K562 (cell line): ENCODE results near the gene EXOC6. TPM values are rescaled to one million over a fixed set of nuclear protein-coding genes. Genes with fewer than 3 reads are reported as not detected.

ENCODE experiments used
- ARID1B ChIP-seq: fragments of 450-650 bp; IDR thresholded peaks from 2 replicates; pipeline ENCODE4 v1.6.1; 2016; ENCODE audit warnings: antibody characterized with exemption, mild to moderate bottlenecking, inconsistent platforms
- BDP1 ChIP-seq: IDR thresholded peaks from 3 replicates; pipeline ENCODE4 v1.6.1; 2011; ENCODE audit not compliant: insufficient read length, insufficient read depth
- BRD4 ChIP-seq: fragments of 200-600 bp; sonication (generic); IDR thresholded peaks from 2 replicates; pipeline ENCODE4 v1.6.1; 2017; ENCODE audit warnings: inconsistent platforms
- CBX1 ChIP-seq: sonication (generic); IDR thresholded peaks from 2 replicates; pipeline ENCODE4 v1.6.1; 2016; ENCODE audit warnings: antibody characterized with exemption, low read depth, mild to moderate bottlenecking
- CEBPG ChIP-seq, 3 experiments: fragments of 200-800 bp in 1 of 3; sonication (Bioruptor generic) in 1 of 3; sonication (generic) in 1 of 3; formaldehyde crosslinking in 1 of 3; IDR thresholded peaks in 2 of 3; conservative IDR thresholded peaks in 1 of 3; 2 replicates each; pipeline versions ENCODE4 v1.6.1 to v1.8.0; 2016 to 2022; ENCODE audit warnings: missing compliant biosample characterization in 2 of 3, missing genetic modification characterization in 2 of 3, mild to moderate bottlenecking in 1 of 3, missing genetic modification reagents in 1 of 3
- FIP1L1 ChIP-seq: fragments of 200-400 bp; formaldehyde crosslinking; IDR thresholded peaks from 2 replicates; pipeline ENCODE4 v1.6.1; 2018; ENCODE audit warnings: mild to moderate bottlenecking, low read depth, low read length; ENCODE audit not compliant: poor library complexity, severe bottlenecking
- FOXK2 ChIP-seq, 2 experiments: fragments of 450-650 bp; IDR thresholded peaks in 1 of 2; conservative IDR thresholded peaks in 1 of 2; 2 replicates each; pipeline ENCODE4 v1.6.1; 2016; ENCODE audit warnings: low read depth in 2 of 2, mild to moderate bottlenecking in 1 of 2
- KDM1A ChIP-seq, 2 experiments: fragments of 450-650 bp; IDR thresholded peaks; 2 replicates each; pipeline ENCODE4 v1.6.1; 2016; ENCODE audit warnings: mild to moderate bottlenecking in 2 of 2
- MCM2 ChIP-seq: fragments of 450-650 bp; IDR thresholded peaks from 2 replicates; pipeline ENCODE4 v1.6.1; 2017; ENCODE audit warnings: low read depth, mild to moderate bottlenecking
- MCM3 ChIP-seq: fragments of 450-650 bp; IDR thresholded peaks from 2 replicates; pipeline ENCODE4 v1.6.1; 2016
- NFIX ChIP-seq: fragments of 250-450 bp; sonication (Bioruptor Pico); IDR thresholded peaks from 2 replicates; pipeline ENCODE4 v1.4.0; 2020; ENCODE audit warnings: low read depth, mild to moderate bottlenecking, moderate library complexity
- RAD51 ChIP-seq: fragments of 450-650 bp; IDR thresholded peaks from 2 replicates; pipeline ENCODE4 v1.7.1; 2016; ENCODE audit warnings: low read depth, mild to moderate bottlenecking, borderline replicate concordance
- RB1 ChIP-seq: fragments of 450-650 bp; IDR thresholded peaks from 2 replicates; pipeline ENCODE4 v1.6.1; 2017; ENCODE audit warnings: low read depth, mild to moderate bottlenecking
- SMAD4 ChIP-seq: fragments of 250-450 bp; sonication (Bioruptor Pico); conservative IDR thresholded peaks from 2 replicates; pipeline ENCODE4 v1.8.0; 2021; ENCODE audit warnings: inconsistent platforms, mild to moderate bottlenecking, moderate library complexity
- SRSF9 ChIP-seq: fragments of 200-400 bp; formaldehyde crosslinking; IDR thresholded peaks from 2 replicates; pipeline ENCODE4 v1.6.1; 2017; ENCODE audit warnings: low read depth, low read length, borderline replicate concordance
- TAF9B ChIP-seq: fragments of 450-650 bp; IDR thresholded peaks from 2 replicates; pipeline ENCODE4 v1.6.1; 2018; ENCODE audit warnings: mild to moderate bottlenecking; ENCODE audit not compliant: partially characterized antibody
- THRAP3 ChIP-seq: fragments of 450-650 bp; IDR thresholded peaks from 2 replicates; pipeline ENCODE4 v1.6.1; 2016; ENCODE audit warnings: mild to moderate bottlenecking, inconsistent platforms, borderline replicate concordance
- TRIM24 ChIP-seq, 2 experiments: fragments of 450-650 bp; IDR thresholded peaks; 2 replicates each; pipeline ENCODE4 v1.6.1; 2016
- YY1 ChIP-seq, 3 experiments: IDR thresholded peaks; 2 replicates each; pipeline ENCODE4 v1.6.1; 2011; ENCODE audit warnings: low read length in 2 of 3, mild to moderate bottlenecking in 2 of 3, moderate library complexity in 2 of 3, borderline replicate concordance in 1 of 3, control low read depth in 1 of 3, low read depth in 1 of 3; ENCODE audit not compliant: insufficient read depth in 3 of 3, insufficient replicate concordance in 2 of 3, control insufficient read depth in 1 of 3, insufficient read length in 1 of 3; ENCODE audit errors: extremely low read depth in 1 of 3
- ZFP30 ChIP-seq: fragments of 250-450 bp; sonication (Bioruptor Pico); IDR thresholded peaks from 2 replicates; pipeline ENCODE4 v1.8.0; 2022; ENCODE audit warnings: moderate library complexity, mild to moderate bottlenecking, inconsistent platforms, borderline replicate concordance
- ZNF253 ChIP-seq: fragments of 250-450 bp; sonication (Bioruptor Pico); conservative IDR thresholded peaks from 2 replicates; pipeline ENCODE4 v1.6.1; 2021; ENCODE audit warnings: mild to moderate bottlenecking
- polyA plus RNA-seq, 8 experiments: library from polyadenylated mRNA; depleted of rRNA in 4 of 8; stranded (reverse) in 5 of 8; unstranded in 3 of 8; fragments of >200 nt; fragmentation: Nextera tagmentation in 2 of 8; fragmentation: Illumina TruSeq in 1 of 8; extraction: Ambion mirVana in 2 of 8; extraction: Trizol in 1 of 8; gene quantifications; 2 replicates each; pipeline versions ENCODE4 v1.2.1 to v1.2.3, GENCODE V29; 2011 to 2014; ENCODE audit warnings: inconsistent platforms in 1 of 8, missing spikeins in 1 of 8
- total RNA-seq, 7 experiments: library from RNA; depleted of rRNA in 6 of 7; stranded (reverse); fragments of >200 nt in 6 of 7; fragmentation: Illumina TruSeq in 2 of 7; extraction: Trizol in 2 of 7; gene quantifications; 2 replicates each; pipeline versions ENCODE4 v1.2.1 to v1.2.3, GENCODE V29; 2011 to 2021; ENCODE audit warnings: low replicate concordance in 1 of 7
- TF ChIP-seq, protein P1 (sequence below): fragments of 200-800 bp; sonication (Bioruptor generic); IDR thresholded peaks from 2 replicates; pipeline ENCODE4 v1.6.1; 2017; ENCODE audit warnings: missing genetic modification characterization, missing compliant biosample characterization
- TF ChIP-seq, protein P2 (sequence below): fragments of 450-650 bp; formaldehyde crosslinking; IDR thresholded peaks from 2 replicates; pipeline ENCODE4 v1.4.0; 2022; ENCODE audit warnings: missing genetic modification characterization
- TF ChIP-seq, protein P3 (sequence below): sonication (generic); formaldehyde crosslinking; IDR thresholded peaks from 2 replicates; pipeline ENCODE4 v1.8.0; 2022; ENCODE audit warnings: missing genetic modification reagents, mild to moderate bottlenecking, borderline replicate concordance
- TF ChIP-seq, protein P4 (sequence below): sonication (generic); formaldehyde crosslinking; IDR thresholded peaks from 2 replicates; pipeline ENCODE4 v1.8.0; 2022; ENCODE audit warnings: mild to moderate bottlenecking, missing genetic modification reagents

Gene EXOC6
- total and polyA plus RNA-seq, 9 of the 15 experiments (the other 6 are each of a cell fraction or from before 2014, with no cell fraction given), result 13.9 to 42.8 (median 24.9) TPM

DNA sequence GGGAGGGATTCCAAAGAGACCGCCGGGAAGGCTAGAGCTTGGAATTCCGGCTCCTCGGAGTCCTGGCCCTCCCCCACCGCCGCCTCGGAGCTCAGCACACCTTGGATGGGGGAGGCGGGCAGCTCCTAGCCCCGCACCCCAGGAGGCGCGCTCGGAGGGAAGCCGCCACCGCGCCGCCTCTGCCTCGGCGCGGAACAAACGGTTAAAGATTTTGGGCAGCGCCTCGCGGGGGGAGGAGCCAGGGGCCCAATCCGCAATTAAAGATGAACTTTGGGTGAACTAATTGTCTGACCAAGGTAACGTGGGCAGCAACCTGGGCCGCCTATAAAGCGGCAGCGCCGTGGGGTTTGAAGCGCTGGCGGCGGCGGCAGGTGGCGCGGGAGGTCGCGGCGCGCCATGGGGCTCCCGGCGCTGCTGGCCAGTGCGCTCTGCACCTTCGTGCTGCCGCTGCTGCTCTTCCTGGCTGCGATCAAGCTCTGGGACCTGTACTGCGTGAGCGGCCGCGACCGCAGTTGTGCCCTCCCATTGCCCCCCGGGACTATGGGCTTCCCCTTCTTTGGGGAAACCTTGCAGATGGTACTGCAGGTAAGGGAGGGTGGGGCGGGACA is 225.3 kb downstream of the EXOC6 start, which contains the start of gene CYP26A1 (continued):
- TF ChIP-seq, protein P1, sequence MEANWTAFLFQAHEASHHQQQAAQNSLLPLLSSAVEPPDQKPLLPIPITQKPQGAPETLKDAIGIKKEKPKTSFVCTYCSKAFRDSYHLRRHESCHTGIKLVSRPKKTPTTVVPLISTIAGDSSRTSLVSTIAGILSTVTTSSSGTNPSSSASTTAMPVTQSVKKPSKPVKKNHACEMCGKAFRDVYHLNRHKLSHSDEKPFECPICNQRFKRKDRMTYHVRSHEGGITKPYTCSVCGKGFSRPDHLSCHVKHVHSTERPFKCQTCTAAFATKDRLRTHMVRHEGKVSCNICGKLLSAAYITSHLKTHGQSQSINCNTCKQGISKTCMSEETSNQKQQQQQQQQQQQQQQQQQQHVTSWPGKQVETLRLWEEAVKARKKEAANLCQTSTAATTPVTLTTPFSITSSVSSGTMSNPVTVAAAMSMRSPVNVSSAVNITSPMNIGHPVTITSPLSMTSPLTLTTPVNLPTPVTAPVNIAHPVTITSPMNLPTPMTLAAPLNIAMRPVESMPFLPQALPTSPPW (CRISPR knock-in tag), result peak; percentile 49
- TF ChIP-seq, protein P2, sequence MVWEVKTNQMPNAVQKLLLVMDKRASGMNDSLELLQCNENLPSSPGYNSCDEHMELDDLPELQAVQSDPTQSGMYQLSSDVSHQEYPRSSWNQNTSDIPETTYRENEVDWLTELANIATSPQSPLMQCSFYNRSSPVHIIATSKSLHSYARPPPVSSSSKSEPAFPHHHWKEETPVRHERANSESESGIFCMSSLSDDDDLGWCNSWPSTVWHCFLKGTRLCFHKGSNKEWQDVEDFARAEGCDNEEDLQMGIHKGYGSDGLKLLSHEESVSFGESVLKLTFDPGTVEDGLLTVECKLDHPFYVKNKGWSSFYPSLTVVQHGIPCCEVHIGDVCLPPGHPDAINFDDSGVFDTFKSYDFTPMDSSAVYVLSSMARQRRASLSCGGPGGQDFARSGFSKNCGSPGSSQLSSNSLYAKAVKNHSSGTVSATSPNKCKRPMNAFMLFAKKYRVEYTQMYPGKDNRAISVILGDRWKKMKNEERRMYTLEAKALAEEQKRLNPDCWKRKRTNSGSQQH (CRISPR knock-in tag), result no peak
- no peak for TF ChIP-seq TAF9B
- TF ChIP-seq RAD51, result no peak
- TF ChIP-seq ZFP30 (CRISPR knock-in tag), result no peak
- TF ChIP-seq CBX1, result no peak
- TF ChIP-seq RB1, result no peak
- TF ChIP-seq, protein P3, sequence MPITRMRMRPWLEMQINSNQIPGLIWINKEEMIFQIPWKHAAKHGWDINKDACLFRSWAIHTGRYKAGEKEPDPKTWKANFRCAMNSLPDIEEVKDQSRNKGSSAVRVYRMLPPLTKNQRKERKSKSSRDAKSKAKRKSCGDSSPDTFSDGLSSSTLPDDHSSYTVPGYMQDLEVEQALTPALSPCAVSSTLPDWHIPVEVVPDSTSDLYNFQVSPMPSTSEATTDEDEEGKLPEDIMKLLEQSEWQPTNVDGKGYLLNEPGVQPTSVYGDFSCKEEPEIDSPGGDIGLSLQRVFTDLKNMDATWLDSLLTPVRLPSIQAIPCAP, result no peak
- no peak for TF ChIP-seq CEBPG (CRISPR knock-in tag; IDR thresholded peaks at IDR 0.05)
- no peak for TF ChIP-seq CEBPG (tag; conservative IDR thresholded peaks at IDR 0.05 in 1 of 2, IDR thresholded peaks at IDR 0.05 in 1 of 2)
- peak in 1 of 3 experiments; percentile 37 for TF ChIP-seq YY1 (IDR thresholded peaks at IDR 0.05; ENCODE audit: borderline replicate concordance in 1 of 3, control insufficient read depth in 1 of 3, extremely low read depth in 1 of 3, insufficient read depth in 3 of 3, insufficient read length in 1 of 3, insufficient replicate concordance in 2 of 3, low read depth in 1 of 3, low read length in 2 of 3)
- no peak for TF ChIP-seq BDP1
- TF ChIP-seq KDM1A (IDR thresholded peaks at IDR 0.05), result no peak
- no peak for TF ChIP-seq SRSF9
- no peak for TF ChIP-seq FOXK2 (conservative IDR thresholded peaks at IDR 0.05 in 1 of 2, IDR thresholded peaks at IDR 0.05 in 1 of 2; ENCODE audit: low read depth in 2 of 2)
- no peak for TF ChIP-seq THRAP3
- no peak for TF ChIP-seq MCM2
- peak; percentile 15 for TF ChIP-seq FIP1L1
- no peak for TF ChIP-seq NFIX (CRISPR knock-in tag)
- no peak for TF ChIP-seq BRD4
- TF ChIP-seq, protein P4, sequence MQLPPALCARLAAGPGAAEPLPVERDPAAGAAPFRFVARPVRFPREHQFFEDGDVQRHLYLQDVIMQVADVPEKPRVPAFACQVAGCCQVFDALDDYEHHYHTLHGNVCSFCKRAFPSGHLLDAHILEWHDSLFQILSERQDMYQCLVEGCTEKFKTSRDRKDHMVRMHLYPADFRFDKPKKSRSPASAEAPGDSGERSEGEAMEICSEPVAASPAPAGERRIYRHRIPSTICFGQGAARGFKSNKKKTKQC (CRISPR knock-in tag), result no peak
- TF ChIP-seq TRIM24 (IDR thresholded peaks at IDR 0.05), result no peak
- no peak for TF ChIP-seq ZNF253 (CRISPR knock-in tag)
- TF ChIP-seq ARID1B, result no peak
- no peak for TF ChIP-seq MCM3
- TF ChIP-seq SMAD4 (CRISPR knock-in tag), result peak; percentile 41
